NCI-H526 (cell line): ENCODE results near the gene ITFG2.

ENCODE experiments used
- DNase-seq, 2 experiments: peaks; one replicate each; lab custom pipeline; 2025; lab: John Stamatoyannopoulos, UW

The ITFG2 gene

DNA sequence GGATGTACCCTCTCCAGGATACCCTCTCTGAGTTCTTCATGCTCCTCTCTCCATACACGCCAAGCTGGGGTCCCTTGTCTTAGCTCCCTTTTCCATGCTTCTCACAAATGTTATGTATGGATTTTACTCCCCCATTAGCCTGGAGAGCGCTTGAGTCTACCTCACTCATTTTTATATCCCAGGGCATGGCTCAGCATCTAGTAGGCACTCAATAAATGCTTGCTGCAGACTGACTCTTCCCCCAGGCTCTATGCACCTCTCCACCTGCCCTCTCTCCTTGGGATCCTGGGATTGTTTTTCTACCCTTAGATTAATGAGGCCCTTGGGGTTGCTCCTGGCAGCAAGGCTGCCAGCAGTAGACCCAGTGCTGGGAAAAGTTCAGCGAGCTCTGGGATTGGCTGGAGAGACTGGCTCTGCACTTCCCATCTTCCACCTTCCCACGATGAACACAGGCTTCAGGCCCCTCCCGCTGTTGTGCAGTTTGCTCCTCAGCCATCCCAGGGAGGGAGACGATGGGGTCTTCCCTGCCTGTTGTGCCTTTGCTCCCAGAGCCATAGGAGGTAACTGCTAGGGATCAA is 20.2 kb downstream of the ITFG2 start:
- no peak for DNase-seq

DNA sequence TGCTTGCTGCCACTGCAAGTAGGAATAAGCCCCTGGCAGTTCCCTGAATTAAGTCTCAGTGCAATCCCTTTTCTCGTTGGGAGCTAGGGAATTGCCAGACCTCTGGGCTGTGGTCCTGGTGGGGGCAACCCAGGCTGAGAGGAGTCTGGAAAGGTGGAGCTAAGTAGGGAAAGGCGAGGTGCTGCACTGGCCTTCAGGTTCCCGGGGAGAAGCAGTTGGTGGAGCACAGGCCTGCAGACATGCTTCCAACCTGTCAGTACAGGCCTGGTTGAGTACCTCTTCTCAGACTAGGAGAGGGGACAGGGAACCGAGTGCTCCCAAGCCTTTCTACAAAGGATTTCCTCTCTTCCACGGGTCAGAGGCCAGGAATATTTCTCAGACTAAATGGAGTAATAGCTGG is 20.9 kb downstream of the ITFG2 start:
- DNase-seq = no peak

DNA sequence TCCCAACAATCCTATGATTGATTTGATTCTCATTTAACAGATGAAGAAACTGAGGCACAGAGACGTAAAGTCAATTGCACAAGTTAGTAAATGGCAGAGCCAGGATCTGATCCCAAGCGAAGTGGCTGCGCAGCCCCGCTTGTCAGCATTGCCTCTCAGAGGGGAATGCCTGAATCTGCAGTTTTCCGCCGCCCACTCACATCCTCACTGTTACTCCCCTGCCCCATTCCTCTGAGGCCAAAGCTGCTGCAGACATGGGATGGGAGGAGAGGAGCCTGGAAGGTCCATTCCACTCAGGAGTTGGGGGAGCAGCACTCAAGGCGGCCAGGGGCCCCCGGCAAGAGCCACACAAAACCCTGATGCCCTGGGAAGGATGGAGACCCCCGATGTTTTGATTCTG is 21.3 kb downstream of the ITFG2 start:
- no peak for DNase-seq

DNA sequence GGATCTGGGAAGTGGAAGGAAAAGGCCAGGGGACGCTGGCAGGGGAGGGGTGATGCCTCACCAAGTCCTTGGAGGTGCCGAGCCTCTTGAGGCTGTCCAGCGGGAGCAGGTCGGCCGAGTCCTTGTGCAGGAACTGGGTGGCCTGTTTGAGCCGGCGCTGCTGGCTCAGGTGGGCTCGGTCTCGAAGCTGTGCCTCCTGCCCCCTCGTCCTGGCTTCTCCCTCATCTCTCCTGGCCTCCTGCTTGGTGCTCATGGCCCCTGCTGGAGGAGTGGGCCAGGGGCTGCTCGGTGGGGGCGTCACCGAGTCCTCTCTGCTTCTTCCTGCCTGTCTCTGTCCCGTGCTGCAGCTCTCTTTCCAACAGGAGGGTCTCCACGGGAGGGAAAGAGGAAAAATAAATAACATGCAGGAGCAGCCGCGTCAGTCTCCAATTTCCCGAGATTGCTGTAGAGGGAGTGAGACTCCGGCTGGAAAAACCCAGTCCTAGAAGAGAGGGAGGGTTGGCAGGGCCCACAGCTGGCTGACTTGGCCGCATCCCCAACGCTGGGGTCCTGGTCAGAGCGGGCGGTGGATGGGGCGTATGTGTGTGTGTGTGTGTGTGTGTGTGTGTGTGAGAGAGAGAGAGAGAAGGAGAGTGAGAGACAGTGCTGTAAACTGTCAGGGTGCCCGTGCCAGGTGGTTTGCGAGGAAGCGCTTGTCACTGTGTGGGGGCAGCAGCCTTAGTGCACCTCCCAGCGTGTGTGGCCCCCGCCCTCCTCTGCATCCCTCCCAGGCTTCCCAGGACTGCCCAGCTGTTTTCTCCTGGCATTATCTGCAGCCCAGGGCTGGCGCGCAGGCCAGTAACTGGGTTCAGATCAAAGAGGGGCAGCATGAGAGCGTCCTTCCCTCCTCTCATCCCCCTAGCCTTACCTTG is 22.4 kb downstream of the ITFG2 start, which contains the start of gene NRIP2:
TSS of gene NRIP2 (minus strand) at position 455 of the 911 bp plus-strand sequence. CDS start at position 403, 52 bp downstream.
- peak; percentile 5 to 51 for DNase-seq

DNA sequence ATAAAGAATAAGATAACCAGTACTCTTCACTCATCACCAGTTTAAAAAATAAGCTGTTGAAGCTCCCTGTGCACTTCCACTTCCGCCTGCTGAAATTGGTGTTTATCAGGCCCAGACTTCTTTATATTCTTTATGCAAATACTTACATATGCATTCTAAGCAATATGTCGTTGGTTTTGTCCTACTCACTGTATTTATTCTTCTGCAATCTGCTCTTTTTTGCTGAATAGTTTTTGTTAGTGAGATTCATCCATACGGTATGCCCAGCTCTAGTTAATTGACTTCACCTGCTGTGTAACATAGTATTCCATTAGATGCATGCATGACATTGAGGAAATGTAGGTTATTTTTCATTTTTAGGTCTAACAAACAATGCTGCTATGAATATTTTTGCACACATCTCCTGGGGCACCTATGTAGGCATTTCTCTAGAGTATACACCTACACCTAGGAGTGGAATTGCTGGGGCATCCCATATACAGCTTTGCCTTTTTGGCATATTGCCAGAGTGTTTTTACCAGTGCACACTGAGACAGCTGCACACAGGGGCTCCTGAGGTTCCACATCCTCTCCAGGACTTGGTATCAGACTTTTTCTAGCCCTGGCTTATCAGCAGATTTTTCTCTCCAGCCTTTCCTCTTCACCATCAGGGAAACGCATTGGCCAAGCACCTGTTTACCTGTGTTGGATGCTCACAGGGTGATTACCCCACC is 23.4 kb downstream of the ITFG2 start:
- peak; percentile 23 to 36 for DNase-seq

DNA sequence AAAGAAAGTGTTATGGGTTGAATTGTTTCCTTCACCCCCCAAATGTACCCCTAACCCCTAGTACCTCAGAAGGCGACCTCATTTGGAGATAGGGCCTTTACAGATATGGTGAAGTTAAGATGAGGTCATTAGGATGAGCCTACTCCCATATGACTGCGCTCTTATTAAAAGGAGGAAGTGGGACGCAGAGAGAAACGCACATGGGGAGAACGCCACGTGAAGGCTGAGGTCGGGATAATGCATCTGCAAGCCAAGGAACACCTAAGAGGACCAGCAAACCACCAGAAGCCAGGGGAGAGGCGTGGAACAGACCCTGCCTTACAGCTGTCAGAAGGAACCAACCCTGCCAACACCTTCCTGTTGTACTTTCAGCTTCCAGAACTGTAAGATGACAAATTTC is 24.1 kb downstream of the ITFG2 start:
- DNase-seq = no peak

DNA sequence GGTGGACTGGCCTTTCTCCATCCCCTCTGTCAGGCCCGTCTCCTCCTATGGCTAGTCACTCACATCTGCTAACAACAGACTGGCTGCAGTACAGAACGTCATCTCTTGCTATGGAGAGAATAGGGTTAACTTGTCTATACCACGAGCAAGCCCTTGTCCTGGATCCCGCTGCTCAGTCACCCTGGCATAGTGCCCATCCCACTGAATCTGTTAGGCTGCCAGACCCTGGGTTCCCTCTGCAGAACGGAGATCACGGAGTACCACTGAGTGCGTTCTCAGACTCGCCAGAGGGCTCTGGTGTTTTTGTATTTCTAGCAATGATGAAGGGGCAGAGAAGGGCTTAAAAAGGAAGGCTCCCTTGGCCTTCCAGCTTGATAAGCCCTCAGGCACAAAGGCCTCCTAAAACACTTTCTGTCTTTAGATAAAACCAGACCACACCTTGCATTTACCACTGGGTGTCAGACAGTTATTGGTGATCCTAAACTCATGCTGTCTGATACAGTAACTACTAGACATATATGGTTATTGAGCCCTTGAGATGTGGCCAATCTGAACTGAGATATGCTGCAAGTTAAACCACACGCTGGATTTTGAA is 28.7 kb downstream of the ITFG2 start:
- no peak for DNase-seq

DNA sequence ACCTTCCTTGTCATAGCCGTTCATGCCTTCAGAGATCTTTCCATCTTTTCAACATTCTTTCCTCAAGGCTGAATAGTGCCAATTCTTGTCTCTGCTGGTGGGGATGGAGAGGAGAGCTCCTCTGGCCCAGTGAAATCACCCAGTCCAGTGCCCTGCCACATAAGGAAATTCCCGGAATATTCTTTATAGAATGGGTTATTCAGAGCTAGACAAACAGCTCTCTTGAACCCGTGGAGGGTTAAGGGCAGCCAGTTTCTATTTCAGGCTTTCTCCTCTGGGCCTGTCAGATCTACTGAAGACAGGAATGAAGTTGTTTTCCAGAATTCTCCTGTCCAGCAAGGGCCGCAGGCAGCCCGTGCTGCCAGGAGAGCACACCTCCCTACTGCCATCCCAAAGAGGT is 30.5 kb downstream of the ITFG2 start:
- DNase-seq = no peak

DNA sequence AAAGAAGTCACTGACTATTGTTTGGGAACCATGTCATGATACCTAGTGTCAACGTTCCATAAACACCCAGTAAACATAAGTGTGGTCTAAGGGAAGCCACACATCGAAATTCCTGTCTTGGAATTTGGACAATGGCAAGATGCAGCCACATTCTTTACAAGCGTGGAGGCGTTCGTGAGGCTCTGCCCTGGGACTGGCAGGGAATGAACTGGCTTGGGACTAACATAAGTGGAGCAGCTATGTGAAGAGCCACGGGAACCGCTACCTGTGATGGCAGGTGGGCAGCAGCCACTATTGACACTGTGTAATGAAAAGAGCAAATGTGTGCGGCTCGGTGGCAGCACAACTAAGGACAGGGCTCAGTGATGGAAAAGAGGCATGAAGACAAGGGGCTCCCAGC is 32.3 kb downstream of the ITFG2 start:
- no peak for DNase-seq

DNA sequence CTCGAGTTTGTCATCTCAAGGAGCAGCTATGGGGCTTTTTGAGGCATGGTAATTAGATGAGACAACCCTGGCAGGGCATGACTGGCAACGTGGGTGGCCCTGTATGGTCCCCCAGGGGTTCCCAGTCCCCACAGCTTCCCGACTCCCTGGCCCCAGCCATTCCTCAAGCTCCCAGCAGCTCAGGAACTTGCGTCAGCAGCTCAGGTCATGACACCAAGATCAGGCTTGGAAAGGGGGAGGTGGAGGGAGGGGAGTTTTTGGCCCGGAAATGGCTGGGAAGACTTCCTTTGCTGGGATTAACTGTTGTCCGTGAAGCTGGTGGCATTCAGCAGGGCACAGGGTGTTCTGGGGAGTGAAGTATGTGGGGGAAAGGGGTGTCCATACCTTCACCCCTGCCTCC is 32.8 kb downstream of the ITFG2 start:
- no peak for DNase-seq

DNA sequence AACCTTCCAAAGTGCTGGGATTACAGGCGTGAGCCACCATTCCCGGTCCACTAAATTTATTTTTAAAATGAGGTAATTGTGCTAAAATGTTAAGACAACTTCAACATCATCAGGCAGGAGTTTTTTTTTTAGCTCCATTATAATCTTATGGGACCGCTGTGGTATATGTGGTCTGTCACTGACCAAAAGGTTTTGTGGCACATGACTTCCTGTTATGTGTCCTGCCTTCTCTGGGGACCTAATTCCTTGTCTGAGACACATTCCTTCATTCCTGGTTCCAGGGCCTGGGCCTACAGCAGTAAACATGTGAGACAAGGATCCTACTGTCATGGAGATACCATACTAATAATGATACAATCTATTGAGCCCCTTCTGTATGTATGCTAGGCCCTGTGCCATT is 39.5 kb downstream of the ITFG2 start:
- DNase-seq = no peak

DNA sequence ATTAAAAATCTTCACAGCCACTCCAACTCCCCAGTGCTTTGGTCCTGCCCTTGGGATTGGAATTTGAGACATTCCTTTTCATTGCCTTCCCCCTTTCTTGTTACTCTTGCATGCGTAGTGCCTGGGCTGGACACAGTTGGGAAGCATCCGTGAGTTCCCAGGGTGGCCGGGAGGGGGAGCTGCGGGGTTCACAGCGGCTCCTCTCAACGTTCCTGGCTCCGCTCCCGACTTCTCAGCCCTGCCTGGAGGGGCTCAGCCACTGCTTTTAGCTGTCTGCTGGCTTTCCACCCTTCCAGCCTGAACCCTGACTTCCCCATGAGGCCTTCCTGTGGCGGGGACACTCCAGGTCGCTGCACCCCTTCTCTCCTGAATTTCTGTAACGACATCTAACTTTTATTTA is 41.2 kb downstream of the ITFG2 start:
- DNase-seq = peak; percentile 32 to 79

DNA sequence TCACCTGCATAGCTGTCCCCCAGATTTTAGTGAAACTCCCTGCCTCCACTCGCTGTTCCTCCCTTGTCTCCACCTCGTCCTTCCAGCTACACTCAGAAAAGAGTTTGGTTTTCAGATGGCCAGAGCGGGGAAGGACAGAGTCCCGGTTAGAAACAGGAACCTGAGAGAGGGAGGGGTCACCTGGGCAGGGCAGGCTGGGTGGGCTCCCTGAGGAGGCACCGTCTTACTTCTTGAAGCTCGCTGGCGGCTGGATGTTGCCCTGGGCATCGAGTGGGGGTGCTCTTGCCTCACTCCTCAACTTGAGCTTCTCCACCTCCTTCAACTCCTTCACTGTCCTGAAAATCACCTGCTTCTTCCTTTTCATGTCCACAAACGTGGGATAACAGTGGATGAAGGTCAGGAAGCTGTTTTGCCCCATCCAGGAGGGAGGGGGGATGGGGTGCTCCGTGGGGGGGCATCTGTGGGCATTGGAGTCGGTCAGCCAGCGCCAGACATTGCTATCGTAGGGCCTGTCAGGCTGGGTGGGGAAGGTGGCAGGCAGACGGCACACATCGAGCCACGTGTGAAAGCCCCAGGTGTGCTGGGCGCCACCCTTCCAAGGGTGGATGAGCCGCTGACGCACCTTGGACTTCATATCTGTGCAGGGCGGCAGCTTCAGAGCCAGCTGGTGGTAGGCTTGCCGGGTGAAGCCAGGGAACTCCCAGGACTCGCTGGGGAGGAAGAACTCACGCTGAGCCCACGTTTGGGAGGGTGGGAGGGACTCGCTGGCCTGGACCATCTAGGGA is 42.4 kb downstream of the ITFG2 start:
- DNase-seq = peak; percentile 18 to 69

DNA sequence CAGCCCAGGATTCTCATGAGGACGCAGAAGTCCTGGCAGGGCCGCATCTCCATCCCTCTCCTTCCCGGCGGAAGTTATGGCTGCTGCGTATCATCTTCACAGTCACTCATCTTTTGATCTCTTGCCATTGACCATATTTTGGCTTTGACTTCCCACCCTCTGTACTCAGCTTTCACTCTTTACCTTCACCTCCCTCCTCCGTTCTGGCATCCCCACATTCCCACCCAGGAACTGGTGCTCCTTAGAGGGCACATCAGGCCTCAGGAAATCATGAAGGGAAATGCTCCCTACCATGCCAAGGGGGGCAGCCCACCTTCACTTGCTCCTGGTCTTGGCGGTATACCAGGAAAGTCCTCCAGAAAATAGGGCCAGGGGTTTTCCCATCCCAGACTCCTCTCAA is 43.1 kb downstream of the ITFG2 start:
- DNase-seq = no peak

DNA sequence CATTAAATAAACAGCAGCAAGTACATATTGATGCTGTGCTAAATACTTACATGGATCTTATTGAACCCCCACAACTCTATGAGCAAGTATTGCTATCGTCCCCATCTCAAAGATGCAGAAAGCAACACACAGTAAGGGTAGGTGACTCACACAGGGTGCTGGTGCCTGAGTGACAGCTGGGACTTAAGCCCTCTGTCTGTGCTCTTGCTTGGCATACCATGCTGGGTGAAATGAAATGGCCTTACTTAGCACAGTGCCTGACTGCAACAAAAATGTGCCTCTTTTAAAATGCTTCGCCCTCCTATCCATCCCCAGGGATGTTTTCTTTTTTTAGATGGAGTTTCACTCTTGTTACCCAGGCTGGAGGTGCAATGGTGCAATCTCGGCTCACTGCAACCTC is 43.6 kb downstream of the ITFG2 start:
- no peak for DNase-seq

DNA sequence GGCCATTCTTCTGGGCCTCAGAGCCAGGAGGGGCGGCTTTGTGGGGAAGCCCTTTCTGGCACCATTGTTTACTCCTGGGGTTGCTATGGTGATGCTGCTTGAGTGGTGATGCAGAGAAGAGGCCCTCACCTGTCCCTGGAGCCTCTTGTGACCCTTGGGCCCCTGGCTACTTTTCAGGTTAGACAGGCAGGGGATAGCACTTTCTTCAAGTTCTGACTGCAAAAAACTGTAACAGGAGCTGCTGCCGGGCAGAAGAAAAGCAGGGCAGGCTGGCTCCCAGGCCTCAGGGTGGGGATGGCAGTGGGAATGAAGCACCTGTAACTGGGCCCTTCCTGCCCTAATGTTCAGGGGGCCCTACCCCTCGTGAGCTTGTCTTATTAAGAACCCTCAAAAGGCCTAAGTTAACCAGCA is 44.6 kb downstream of the ITFG2 start, which contains the start of gene TEX52:
TSS of gene TEX52 (minus strand) at position 19 of the 411 bp plus-strand sequence. CDS start at position 6, 13 bp downstream.
- DNase-seq = peak in 1 of 2 experiments; percentile 43

DNA sequence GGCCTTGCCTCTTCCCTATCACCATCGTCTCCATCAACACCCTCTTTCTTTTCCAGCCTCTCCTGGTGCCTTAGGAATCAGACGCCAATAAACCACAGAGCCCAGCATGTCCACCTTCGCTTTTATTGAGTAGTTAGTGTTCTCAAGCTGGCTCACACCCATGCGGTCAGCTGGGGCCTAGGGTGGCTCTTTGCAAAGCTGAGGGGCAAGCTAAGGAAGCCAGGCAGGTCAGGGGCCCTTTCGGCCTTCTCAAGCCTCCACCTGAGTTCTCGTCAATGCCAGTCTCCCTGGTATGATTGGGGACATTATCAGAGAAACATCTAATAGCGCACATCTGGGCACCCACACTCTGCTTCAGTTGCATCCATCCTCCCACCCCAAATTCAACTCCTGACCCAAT is 45.1 kb downstream of the ITFG2 start:
- DNase-seq = no peak

DNA sequence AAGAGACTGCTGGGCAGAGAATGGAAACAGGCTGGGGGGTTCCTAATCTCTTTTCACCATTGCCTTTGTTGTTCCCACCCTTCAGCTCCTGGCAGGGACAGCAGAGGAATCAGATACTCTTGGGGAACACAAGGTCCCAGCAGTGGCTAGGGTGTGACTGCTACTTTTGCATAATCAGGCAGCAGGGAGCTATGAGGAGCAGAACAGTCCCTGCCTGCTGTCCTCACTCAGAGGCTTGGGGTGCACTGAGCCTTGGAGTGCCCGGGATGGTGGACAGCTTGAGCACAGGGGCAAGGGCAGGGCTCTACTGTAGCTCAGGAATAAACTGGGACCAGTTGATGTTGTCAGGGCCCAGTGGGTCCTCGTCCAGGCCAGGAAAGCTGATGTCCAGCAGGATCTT is 45.9 kb downstream of the ITFG2 start:
- no peak for DNase-seq

DNA sequence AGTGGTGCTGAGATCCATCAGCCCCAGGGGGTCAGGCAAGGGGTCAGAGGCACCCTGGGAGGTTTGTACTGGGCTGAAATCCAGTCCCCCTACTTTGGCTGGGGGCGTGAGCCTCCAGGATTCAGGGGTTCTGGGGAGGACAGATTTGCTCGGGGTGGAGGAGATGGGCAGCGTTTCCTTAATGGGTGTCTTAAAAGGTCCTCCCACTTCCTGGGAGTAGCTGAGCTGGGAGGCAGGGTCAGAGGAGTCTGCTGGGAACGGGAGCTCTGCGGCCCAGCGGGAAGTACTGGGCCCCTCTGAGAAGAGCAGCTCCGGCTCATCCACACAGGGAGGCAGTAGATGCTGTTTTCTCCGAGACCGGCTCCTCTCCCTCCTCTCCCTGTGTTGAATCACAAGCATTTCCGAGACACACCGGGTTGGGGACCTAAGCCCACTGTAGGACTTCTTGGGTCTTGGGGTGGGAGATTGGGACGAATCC is 46.5 kb downstream of the ITFG2 start:
- DNase-seq = no peak

DNA sequence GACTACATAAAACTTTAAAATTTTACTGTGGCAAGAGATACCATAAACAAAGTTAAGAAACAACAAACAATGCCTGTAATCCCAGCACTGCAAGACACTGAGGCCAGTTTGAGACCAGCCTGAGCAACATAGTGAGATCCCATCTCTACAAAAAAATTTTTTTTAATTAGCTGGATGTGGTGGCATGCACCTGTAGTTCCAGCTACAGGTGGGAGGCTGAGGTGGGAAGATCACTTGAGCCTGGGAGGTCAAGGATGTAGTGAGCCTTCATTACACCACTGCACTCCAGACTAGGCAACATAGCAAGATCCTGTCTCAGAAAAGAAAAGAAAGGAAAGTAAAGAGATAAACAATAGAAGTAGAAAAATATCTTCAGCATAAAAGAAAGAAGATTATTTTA is 47.7 kb downstream of the ITFG2 start:
- no peak for DNase-seq

DNA sequence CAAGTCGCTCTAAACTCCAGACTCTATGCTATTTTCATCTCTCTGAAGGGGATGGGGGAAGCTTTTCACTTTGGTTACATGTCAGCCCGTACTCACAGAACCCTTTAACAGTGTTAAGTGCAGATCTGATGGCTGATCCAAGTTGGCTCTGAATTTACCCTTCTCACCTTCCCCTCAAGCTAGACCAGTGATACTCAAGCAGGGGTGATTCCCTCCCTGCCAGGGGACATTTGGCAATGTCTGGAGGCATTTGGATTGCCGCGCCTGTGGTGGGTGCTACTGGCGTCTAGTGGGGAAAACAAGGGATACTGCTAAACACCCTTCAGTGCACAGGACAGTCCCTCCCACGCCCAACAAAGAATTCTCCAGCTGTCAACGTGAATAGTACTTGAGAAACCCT is 50.4 kb downstream of the ITFG2 start:
- no peak for DNase-seq
